Measurements from ENCODE around the gene SHMT2. TPM values are rescaled to one million over a fixed set of nuclear protein-coding genes. Genes with fewer than 3 reads are reported as not detected.

SHMT2 gene
- total and polyA plus RNA-seq, 7 donors, result 24.6 to 100 (median 30.0) TPM

DNA sequence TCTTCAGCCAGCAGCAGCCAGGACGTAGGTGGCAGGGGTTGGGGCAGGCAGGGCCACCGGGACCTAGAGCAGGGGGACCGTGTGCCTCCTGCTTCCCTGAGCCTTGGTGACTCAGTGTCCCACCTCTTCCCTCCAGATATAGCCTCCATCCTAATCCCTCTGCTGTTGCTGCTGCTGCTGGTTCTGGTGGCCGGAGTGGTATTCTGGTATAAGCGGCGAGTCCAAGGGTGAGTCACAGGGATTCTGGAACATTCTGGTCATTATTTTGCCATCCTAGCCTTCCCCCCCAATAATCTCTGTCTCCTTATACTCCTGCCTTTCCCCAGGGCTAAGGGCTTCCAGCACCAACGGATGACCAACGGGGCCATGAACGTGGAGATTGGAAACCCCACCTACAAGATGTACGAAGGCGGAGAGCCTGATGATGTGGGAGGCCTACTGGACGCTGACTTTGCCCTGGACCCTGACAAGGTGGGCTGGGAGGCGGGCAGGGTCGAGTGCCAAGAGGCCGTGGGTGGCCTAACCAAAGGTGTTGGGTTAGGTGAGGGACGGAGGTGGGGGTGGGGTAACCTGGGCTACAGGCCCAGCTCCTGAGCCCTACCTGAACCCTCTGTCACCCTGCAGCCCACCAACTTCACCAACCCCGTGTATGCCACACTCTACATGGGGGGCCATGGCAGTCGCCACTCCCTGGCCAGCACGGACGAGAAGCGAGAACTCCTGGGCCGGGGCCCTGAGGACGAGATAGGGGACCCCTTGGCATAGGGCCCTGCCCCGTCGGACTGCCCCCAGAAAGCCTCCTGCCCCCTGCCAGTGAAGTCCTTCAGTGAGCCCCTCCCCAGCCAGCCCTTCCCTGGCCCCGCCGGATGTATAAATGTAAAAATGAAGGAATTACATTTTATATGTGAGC is 17.5 kb upstream of the SHMT2 start:
- intact Hi-C loops (cut with DNase I), result no loop called here
- Histone ChIP-seq H3K27ac (no peak overlapping the region), H3K36me3 (peaks cover 8 to 57% (median 30%) of the 10 kb centered on the region in 4 donors)

DNA sequence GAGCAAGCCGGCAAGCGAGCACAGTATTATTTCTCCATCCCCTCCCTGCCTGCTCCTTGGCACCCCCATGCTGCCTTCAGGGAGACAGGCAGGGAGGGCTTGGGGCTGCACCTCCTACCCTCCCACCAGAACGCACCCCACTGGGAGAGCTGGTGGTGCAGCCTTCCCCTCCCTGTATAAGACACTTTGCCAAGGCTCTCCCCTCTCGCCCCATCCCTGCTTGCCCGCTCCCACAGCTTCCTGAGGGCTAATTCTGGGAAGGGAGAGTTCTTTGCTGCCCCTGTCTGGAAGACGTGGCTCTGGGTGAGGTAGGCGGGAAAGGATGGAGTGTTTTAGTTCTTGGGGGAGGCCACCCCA is 16.8 kb upstream of the SHMT2 start:
- no peak for DNase-seq
- Histone ChIP-seq H3K36me3 (peaks cover 8 to 52% (median 29%) of the 10 kb centered on the region in 4 donors), H3K9me3 (no peaks in the 10 kb centered on the region), H3K4me1 (peaks cover 0 to 32% (median 28%) of the 10 kb centered on the region in 4 donors), H3K27ac (no peak overlapping the region), H3K4me3 (no peak overlapping the region), H3K27me3 (peaks cover 29 to 41% (median 30%) of the 10 kb centered on the region in 3 donors)
- 86 to 89% methylated on average over 7 of the region's 7 CpGs for WGBS, 2 donors
- TF ChIP-seq, protein P1, sequence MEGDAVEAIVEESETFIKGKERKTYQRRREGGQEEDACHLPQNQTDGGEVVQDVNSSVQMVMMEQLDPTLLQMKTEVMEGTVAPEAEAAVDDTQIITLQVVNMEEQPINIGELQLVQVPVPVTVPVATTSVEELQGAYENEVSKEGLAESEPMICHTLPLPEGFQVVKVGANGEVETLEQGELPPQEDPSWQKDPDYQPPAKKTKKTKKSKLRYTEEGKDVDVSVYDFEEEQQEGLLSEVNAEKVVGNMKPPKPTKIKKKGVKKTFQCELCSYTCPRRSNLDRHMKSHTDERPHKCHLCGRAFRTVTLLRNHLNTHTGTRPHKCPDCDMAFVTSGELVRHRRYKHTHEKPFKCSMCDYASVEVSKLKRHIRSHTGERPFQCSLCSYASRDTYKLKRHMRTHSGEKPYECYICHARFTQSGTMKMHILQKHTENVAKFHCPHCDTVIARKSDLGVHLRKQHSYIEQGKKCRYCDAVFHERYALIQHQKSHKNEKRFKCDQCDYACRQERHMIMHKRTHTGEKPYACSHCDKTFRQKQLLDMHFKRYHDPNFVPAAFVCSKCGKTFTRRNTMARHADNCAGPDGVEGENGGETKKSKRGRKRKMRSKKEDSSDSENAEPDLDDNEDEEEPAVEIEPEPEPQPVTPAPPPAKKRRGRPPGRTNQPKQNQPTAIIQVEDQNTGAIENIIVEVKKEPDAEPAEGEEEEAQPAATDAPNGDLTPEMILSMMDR (IDR thresholded peaks at IDR 0.05), result no peak
- TF ChIP-seq EP300 (IDR thresholded peaks at IDR 0.05) (no peak), POLR2A (IDR thresholded peaks at IDR 0.05) (no peak), POLR2AphosphoS5 (IDR thresholded peaks at IDR 0.05) (no peak)
- intact Hi-C loops (cut with DNase I), result loop anchor here (1.0 kb wide), 1 partner anchor 31 kb away; no protein-coding TSS in a partner anchor

More for the DNA sequence above, 17.5 kb upstream of the SHMT2 start:
- TF ChIP-seq, protein P1 (IDR thresholded peaks at IDR 0.05), result no peak
- TF ChIP-seq POLR2A (IDR thresholded peaks at IDR 0.05) (no peak), EP300 (IDR thresholded peaks at IDR 0.05) (no peak), POLR2AphosphoS5 (IDR thresholded peaks at IDR 0.05) (no peak)
- peaks cover 24 to 35% (median 24%) of the 10 kb centered on the region in 3 donors for H3K27me3 ChIP-seq
- WGBS, 2 donors, result 89 to 90% methylated on average over 27 of the region's 27 CpGs
- no peak overlapping the region for H3K4me3 ChIP-seq
- H3K4me1 ChIP-seq, result peaks cover 0 to 27% (median 22%) of the 10 kb centered on the region in 4 donors
- no peaks in the 10 kb centered on the region for H3K9me3 ChIP-seq
- no peak for DNase-seq

DNA sequence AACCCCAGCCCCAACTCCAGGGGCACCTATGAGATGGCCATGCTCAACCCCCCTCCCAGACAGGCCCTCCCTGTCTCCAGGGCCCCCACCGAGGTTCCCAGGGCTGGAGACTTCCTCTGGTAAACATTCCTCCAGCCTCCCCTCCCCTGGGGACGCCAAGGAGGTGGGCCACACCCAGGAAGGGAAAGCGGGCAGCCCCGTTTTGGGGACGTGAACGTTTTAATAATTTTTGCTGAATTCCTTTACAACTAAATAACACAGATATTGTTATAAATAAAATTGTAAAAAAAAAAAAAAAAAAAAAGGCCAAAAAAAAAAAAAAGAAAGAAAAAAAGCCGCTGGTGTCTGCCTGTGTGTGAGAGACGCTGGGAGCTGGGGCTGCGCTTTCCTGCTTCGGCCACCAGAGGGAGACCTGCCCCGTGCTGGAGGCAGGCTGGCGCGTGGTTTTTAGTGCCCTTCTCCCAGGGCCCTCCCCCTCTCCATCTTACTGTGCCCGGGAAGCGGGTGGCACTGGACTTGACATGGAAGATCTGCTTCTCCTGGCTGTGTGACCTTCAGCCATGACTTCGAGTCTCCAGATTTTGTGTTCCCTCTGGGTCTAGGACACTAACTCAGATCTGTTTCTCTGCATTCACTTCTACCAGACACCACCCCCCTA is 16.3 kb upstream of the SHMT2 start:
- Histone ChIP-seq H3K27ac (no peak overlapping the region), H3K27me3 (peaks cover 34 to 46% (median 35%) of the 10 kb centered on the region in 3 donors), H3K4me3 (no peak overlapping the region), H3K4me1 (peaks cover 0 to 32% (median 28%) of the 10 kb centered on the region in 4 donors), H3K9me3 (no peaks in the 10 kb centered on the region), H3K36me3 (peaks cover 6 to 47% (median 27%) of the 10 kb centered on the region in 4 donors)
- WGBS, 2 donors, result 9 to 11% methylated on average over 16 of the region's 16 CpGs
- intact Hi-C loops (cut with DNase I), result loop anchor here (1.0 kb wide), 1 partner anchor 30 kb away; no protein-coding TSS in a partner anchor
- DNase-seq, result peak; percentile 93
- no peak for TF ChIP-seq POLR2A (IDR thresholded peaks at IDR 0.05)
- TF ChIP-seq, protein P1 (IDR thresholded peaks at IDR 0.05), result peak; percentile 73 to 89 (median 78)
- peak in 1 of 4 donors; percentile 44 for TF ChIP-seq POLR2AphosphoS5 (IDR thresholded peaks at IDR 0.05)
- TF ChIP-seq EP300 (IDR thresholded peaks at IDR 0.05), result no peak

DNA sequence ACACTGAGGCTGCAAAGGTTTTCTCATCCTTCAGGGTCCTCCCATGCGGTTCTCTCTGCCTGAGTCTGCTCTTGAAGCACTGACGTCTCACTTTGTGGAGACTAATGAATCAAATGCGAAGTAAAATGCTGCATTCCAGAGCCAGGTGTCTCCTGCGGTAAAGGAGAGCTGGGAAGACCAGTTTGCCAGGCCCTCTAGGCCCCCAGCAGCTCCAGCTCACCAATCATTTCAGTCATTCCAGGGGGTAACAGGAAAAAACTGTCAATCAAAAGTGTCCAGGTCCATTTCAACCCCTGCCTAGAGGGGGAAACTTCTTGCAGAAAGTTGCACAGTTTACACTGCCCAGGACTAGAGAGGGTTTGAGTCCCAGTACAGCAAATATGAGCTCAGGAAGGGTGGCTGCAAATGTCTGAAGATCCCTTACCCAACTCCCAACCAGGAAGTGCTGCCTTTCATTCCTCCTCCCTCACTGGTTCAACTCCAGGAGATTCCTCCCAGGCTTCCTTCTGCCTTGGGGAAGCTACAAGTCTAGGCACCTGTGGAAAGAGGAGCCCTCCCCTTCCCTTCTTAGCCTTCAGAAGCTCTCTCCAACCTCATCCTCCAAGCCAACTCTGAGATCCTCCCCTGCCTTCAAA is 15.6 kb upstream of the SHMT2 start:
- no peaks in the 10 kb centered on the region for H3K9me3 ChIP-seq
- no peak for DNase-seq
- peaks cover 0 to 32% (median 28%) of the 10 kb centered on the region in 4 donors for H3K4me1 ChIP-seq
- H3K4me3 ChIP-seq, result no peak overlapping the region
- intact Hi-C loops (cut with DNase I), result loop anchor here (1.0 kb wide), 2 partner anchors 25 to 29 kb away; no protein-coding TSS in a partner anchor
- H3K36me3 ChIP-seq, result peaks cover 0 to 40% (median 24%) of the 10 kb centered on the region in 4 donors
- peaks cover 36 to 53% (median 42%) of the 10 kb centered on the region in 3 donors for H3K27me3 ChIP-seq
- H3K27ac ChIP-seq, result no peak overlapping the region
- peak in 2 of 4 donors; percentile 1 to 3 for TF ChIP-seq POLR2AphosphoS5 (IDR thresholded peaks at IDR 0.05)
- TF ChIP-seq, protein P1 (IDR thresholded peaks at IDR 0.05), result no peak
- WGBS, 2 donors, result 63 to 64% methylated on average over 4 of the region's 4 CpGs
